ENCODE measurements around the gene NSD1.

NSD1 gene

DNA sequence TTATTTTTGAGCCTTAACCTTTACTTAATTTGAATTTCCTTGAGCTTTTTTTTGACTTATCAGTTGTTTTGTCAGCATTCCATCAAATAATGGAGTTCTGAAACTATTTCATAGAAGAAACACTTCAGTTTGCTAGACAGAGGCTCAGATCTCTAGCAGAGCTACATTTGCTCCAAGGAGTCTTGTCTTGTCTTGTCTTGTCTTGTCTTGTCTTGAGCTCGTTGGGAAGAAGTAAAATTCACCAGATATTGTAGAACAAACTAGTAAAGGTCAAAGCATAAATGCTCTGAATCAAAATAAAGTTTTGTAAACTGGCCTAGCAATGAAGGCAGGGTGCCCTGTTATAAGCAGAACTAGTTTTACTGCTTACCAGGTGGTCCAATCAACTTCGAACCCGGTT is 136.4 kb downstream of the NSD1 start:
- TF ChIP-seq POLR2AphosphoS5 (IDR thresholded peaks at IDR 0.05; ENCODE audit: low read depth, low read length), result no peak
- TF ChIP-seq TAF1 (IDR thresholded peaks at IDR 0.05; ENCODE audit: borderline replicate concordance, insufficient read depth, low read length), result no peak
- TF ChIP-seq, protein P1, sequence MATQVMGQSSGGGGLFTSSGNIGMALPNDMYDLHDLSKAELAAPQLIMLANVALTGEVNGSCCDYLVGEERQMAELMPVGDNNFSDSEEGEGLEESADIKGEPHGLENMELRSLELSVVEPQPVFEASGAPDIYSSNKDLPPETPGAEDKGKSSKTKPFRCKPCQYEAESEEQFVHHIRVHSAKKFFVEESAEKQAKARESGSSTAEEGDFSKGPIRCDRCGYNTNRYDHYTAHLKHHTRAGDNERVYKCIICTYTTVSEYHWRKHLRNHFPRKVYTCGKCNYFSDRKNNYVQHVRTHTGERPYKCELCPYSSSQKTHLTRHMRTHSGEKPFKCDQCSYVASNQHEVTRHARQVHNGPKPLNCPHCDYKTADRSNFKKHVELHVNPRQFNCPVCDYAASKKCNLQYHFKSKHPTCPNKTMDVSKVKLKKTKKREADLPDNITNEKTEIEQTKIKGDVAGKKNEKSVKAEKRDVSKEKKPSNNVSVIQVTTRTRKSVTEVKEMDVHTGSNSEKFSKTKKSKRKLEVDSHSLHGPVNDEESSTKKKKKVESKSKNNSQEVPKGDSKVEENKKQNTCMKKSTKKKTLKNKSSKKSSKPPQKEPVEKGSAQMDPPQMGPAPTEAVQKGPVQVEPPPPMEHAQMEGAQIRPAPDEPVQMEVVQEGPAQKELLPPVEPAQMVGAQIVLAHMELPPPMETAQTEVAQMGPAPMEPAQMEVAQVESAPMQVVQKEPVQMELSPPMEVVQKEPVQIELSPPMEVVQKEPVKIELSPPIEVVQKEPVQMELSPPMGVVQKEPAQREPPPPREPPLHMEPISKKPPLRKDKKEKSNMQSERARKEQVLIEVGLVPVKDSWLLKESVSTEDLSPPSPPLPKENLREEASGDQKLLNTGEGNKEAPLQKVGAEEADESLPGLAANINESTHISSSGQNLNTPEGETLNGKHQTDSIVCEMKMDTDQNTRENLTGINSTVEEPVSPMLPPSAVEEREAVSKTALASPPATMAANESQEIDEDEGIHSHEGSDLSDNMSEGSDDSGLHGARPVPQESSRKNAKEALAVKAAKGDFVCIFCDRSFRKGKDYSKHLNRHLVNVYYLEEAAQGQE (IDR thresholded peaks at IDR 0.05; ENCODE audit: insufficient read depth in 1 of 2, low read depth in 2 of 2, low read length in 2 of 2), result no peak
- no peak for TF ChIP-seq SIN3A (IDR thresholded peaks at IDR 0.05; ENCODE audit: borderline replicate concordance, insufficient read depth, low read length)
- no peak for TF ChIP-seq FOXP2 (optimal IDR thresholded peaks at IDR 0.05; ENCODE audit: borderline replicate concordance, extremely low read depth, extremely low read length, insufficient read depth)

DNA sequence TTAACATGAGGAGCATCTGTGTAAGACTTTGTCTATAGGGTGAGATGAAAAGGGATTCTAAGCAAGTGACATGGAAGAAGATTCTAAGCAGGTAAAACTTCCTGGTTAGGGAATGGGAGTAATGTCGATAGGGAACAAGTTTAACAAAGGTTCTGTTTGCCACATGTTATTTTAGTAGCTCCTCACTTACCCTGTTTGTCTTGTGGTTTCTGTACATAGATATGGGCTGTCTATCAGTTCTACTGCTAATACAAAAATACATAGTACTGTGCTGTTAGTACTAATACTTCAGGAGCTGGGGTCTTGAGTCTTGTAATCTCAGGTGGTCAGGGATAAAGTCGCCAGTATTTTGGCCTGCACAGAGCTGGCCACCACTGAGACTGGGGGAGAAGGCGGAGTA is 137.1 kb downstream of the NSD1 start:
- TF ChIP-seq, protein P1 (IDR thresholded peaks at IDR 0.05; ENCODE audit: insufficient read depth in 1 of 2, low read depth in 2 of 2, low read length in 2 of 2), result no peak
- TF ChIP-seq SIN3A (IDR thresholded peaks at IDR 0.05; ENCODE audit: borderline replicate concordance, insufficient read depth, low read length) (no peak), POLR2AphosphoS5 (IDR thresholded peaks at IDR 0.05; ENCODE audit: low read depth, low read length) (no peak), TAF1 (IDR thresholded peaks at IDR 0.05; ENCODE audit: borderline replicate concordance, insufficient read depth, low read length) (no peak), FOXP2 (optimal IDR thresholded peaks at IDR 0.05; ENCODE audit: borderline replicate concordance, extremely low read depth, extremely low read length, insufficient read depth) (no peak)

DNA sequence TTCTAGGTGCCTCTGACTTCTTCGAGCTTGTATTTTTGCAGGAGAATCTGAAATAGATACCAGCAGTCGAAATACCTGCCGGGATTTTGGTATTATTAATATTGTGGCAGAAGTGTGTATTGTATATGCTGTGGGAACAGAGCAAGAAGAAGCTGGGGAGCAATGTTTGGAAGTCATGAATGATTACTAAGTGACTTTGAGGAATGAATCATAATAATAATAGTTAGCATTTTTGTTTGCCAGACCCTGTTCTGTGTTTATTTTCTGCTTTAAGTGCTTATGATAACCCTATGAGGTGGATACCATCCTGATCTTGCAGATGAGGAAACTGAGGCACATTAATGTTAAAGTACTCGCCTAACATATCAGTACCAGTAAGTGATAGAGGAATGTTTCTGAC is 137.5 kb downstream of the NSD1 start:
- TF ChIP-seq SIN3A (IDR thresholded peaks at IDR 0.05; ENCODE audit: borderline replicate concordance, insufficient read depth, low read length) (no peak), TAF1 (IDR thresholded peaks at IDR 0.05; ENCODE audit: borderline replicate concordance, insufficient read depth, low read length) (no peak), POLR2AphosphoS5 (IDR thresholded peaks at IDR 0.05; ENCODE audit: low read depth, low read length) (no peak), FOXP2 (optimal IDR thresholded peaks at IDR 0.05; ENCODE audit: borderline replicate concordance, extremely low read depth, extremely low read length, insufficient read depth) (no peak)
- TF ChIP-seq, protein P1 (IDR thresholded peaks at IDR 0.05; ENCODE audit: insufficient read depth in 1 of 2, low read depth in 2 of 2, low read length in 2 of 2), result no peak

DNA sequence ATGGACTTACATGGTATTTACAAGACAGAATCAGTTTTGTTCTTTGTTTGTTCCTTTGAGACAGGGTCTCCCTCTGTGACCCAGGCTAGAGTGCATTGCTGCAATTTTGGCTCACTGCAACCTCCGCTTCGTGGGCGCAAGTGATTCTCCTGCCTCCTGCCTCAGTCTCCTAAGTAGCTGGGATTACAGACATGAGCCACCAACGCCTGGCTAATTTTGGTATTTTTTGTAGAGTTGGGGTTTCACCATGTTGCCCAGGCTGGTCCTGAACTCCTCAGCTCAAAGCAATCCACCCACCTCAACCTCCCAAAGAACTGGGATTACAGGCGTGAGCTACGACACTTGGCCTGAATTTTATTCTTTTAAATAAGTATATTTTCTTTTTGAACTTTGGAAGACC is 142.3 kb downstream of the NSD1 start:
- TF ChIP-seq FOXP2 (optimal IDR thresholded peaks at IDR 0.05; ENCODE audit: borderline replicate concordance, extremely low read depth, extremely low read length, insufficient read depth) (no peak), TAF1 (IDR thresholded peaks at IDR 0.05; ENCODE audit: borderline replicate concordance, insufficient read depth, low read length) (no peak), SIN3A (IDR thresholded peaks at IDR 0.05; ENCODE audit: borderline replicate concordance, insufficient read depth, low read length) (no peak), POLR2AphosphoS5 (IDR thresholded peaks at IDR 0.05; ENCODE audit: low read depth, low read length) (no peak)
- TF ChIP-seq, protein P1 (IDR thresholded peaks at IDR 0.05; ENCODE audit: insufficient read depth in 1 of 2, low read depth in 2 of 2, low read length in 2 of 2), result no peak

DNA sequence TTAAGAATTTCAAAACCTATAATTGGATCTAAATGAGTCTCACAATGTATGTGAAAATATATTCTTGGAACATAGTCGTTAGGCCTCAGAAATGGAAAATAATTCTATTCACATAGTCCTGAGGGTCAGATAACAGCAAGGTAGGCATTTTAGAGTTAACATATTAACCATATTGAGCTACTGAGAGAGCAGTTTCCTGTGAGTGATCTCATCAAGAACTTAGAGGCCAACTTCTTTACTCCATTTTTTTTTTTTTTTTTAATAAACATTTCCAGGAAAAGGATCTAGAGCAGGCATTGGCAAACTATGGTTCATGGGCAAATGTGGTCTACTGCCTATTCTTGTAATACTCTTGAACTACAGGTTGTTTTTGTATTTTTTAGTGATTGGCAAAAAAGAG is 143.3 kb downstream of the NSD1 start:
- no peak for TF ChIP-seq POLR2AphosphoS5 (IDR thresholded peaks at IDR 0.05; ENCODE audit: low read depth, low read length)
- TF ChIP-seq, protein P1 (IDR thresholded peaks at IDR 0.05; ENCODE audit: insufficient read depth in 1 of 2, low read depth in 2 of 2, low read length in 2 of 2), result no peak
- TF ChIP-seq SIN3A (IDR thresholded peaks at IDR 0.05; ENCODE audit: borderline replicate concordance, insufficient read depth, low read length), result no peak
- TF ChIP-seq TAF1 (IDR thresholded peaks at IDR 0.05; ENCODE audit: borderline replicate concordance, insufficient read depth, low read length), result no peak
- no peak for TF ChIP-seq FOXP2 (optimal IDR thresholded peaks at IDR 0.05; ENCODE audit: borderline replicate concordance, extremely low read depth, extremely low read length, insufficient read depth)

Measured in PFSK-1 (cell line).